H9 (cell line): Measurements from ENCODE around the gene CACNA2D4. TPM values are rescaled to one million over a fixed set of nuclear protein-coding genes. Genes with fewer than 3 reads are reported as not detected.

Source experiments
- DNase-seq: peaks from one replicate; pipeline ENCODE4 v3.0.0-alpha.2; 2017
- H2AFZ ChIP-seq: one replicate; pipeline ENCODE4 v1.6.1; 2013; ENCODE audit warnings: mild to moderate bottlenecking, low read length, control low read depth, moderate library complexity
- H2AK5ac ChIP-seq: 2 replicates; pipeline ENCODE4 v1.6.1; 2013; ENCODE audit warnings: low read length, control low read depth, mixed read lengths; ENCODE audit not compliant: insufficient read length
- H2BK120ac ChIP-seq: one replicate; pipeline ENCODE4 v1.6.1; 2013; ENCODE audit warnings: low read depth, mild to moderate bottlenecking, low read length, control low read depth, inconsistent platforms; ENCODE audit not compliant: poor library complexity, severe bottlenecking
- H2BK12ac ChIP-seq: 2 replicates; pipeline ENCODE4 v1.6.1; 2013; ENCODE audit warnings: low read length, control low read depth, mixed read lengths, low read depth; ENCODE audit not compliant: insufficient read length
- H2BK15ac ChIP-seq: 2 replicates; pipeline ENCODE4 v1.6.1; 2013; ENCODE audit warnings: low read depth, low read length, control low read depth
- H2BK20ac ChIP-seq: one replicate; pipeline ENCODE4 v1.6.1; 2013; ENCODE audit warnings: low read depth, mild to moderate bottlenecking, low read length, control low read depth, inconsistent platforms; ENCODE audit not compliant: poor library complexity, severe bottlenecking
- H2BK5ac ChIP-seq: 2 replicates; pipeline ENCODE4 v1.6.1; 2013; ENCODE audit warnings: low read length, control low read depth, mixed read lengths; ENCODE audit not compliant: insufficient read length
- H3K14ac ChIP-seq: 2 replicates; pipeline ENCODE4 v1.6.1; 2013; ENCODE audit warnings: low read length, control low read depth; ENCODE audit not compliant: insufficient read depth
- H3K18ac ChIP-seq: 2 replicates; pipeline ENCODE4 v1.6.1; 2013; ENCODE audit warnings: low read depth, mild to moderate bottlenecking, mixed read lengths, low read length, control low read depth; ENCODE audit not compliant: insufficient read length
- H3K23ac ChIP-seq: 2 replicates; pipeline ENCODE4 v1.6.1; 2013; ENCODE audit warnings: low read length, control low read depth, mixed read lengths, low read depth; ENCODE audit not compliant: insufficient read length
- H3K23me2 ChIP-seq: 2 replicates; pipeline ENCODE4 v1.6.1; 2013; ENCODE audit warnings: low read depth, mild to moderate bottlenecking, mixed read lengths, low read length, control low read depth; ENCODE audit not compliant: insufficient read length, poor library complexity, severe bottlenecking
- H3K27ac ChIP-seq: 2 replicates; pipeline ENCODE4 v1.5.1; 2013; ENCODE audit warnings: low read length, control low read depth, mixed read lengths, low read depth; ENCODE audit not compliant: insufficient read length
- H3K27me3 ChIP-seq: 2 replicates; pipeline ENCODE4 v1.6.1; 2013; ENCODE audit warnings: low read length, control low read depth, inconsistent platforms; ENCODE audit not compliant: insufficient read depth
- H3K4ac ChIP-seq: 2 replicates; pipeline ENCODE4 v1.6.1; 2013; ENCODE audit warnings: low read depth, mild to moderate bottlenecking, control low read depth, inconsistent platforms, low read length, moderate library complexity
- H3K4me1 ChIP-seq: 2 replicates; pipeline ENCODE4 v1.6.1; 2013; ENCODE audit warnings: low read length, control low read depth, inconsistent platforms; ENCODE audit not compliant: insufficient read depth
- H3K4me2 ChIP-seq: 2 replicates; pipeline ENCODE4 v1.6.1; 2013; ENCODE audit warnings: low read length, control low read depth, mixed read lengths; ENCODE audit not compliant: insufficient read length, insufficient read depth
- H3K56ac ChIP-seq: 2 replicates; pipeline ENCODE4 v1.6.1; 2013; ENCODE audit warnings: low read depth, mild to moderate bottlenecking, mixed read lengths, low read length, control low read depth; ENCODE audit not compliant: insufficient read length
- H3K79me1 ChIP-seq: 2 replicates; pipeline ENCODE4 v1.6.1; 2013; ENCODE audit warnings: low read depth, mild to moderate bottlenecking, moderate library complexity, low read length, control low read depth, inconsistent platforms; ENCODE audit not compliant: insufficient read depth, poor library complexity, severe bottlenecking
- H3K79me2 ChIP-seq: 2 replicates; pipeline ENCODE4 v1.6.1; 2013; ENCODE audit warnings: low read length, control low read depth, inconsistent platforms; ENCODE audit not compliant: insufficient read depth
- H3K9ac ChIP-seq: 2 replicates; pipeline ENCODE4 v1.6.1; 2013; ENCODE audit warnings: low read length, control low read depth, mixed read lengths; ENCODE audit not compliant: insufficient read length; ENCODE audit errors: extremely low read depth
- H3K9me3 ChIP-seq: one replicate; pipeline ENCODE4 v1.6.1; 2013; ENCODE audit warnings: low read depth, low read length, inconsistent platforms; ENCODE audit not compliant: control insufficient read depth
- H3T11ph ChIP-seq: one replicate; pipeline ENCODE4 v1.6.1; 2013; ENCODE audit warnings: mild to moderate bottlenecking, low read length, control low read depth, inconsistent platforms
- H4K20me1 ChIP-seq: one replicate; pipeline ENCODE4 v1.6.1; 2013; ENCODE audit not compliant: control insufficient read depth, insufficient read length, insufficient read depth
- H4K5ac ChIP-seq: 2 replicates; pipeline ENCODE4 v1.6.1; 2013; ENCODE audit warnings: low read depth, mild to moderate bottlenecking, mixed read lengths, low read length, control low read depth; ENCODE audit not compliant: insufficient read length
- H4K8ac ChIP-seq: replicated peaks from 2 replicates; pipeline ENCODE4 v1.6.1; 2013; ENCODE audit warnings: low read length, control low read depth, mixed read lengths, low read depth; ENCODE audit not compliant: insufficient read length
- H4K91ac ChIP-seq: 2 replicates; pipeline ENCODE4 v1.6.1; 2013; ENCODE audit warnings: low read depth, mild to moderate bottlenecking, moderate library complexity, mixed read lengths, low read length, control low read depth; ENCODE audit not compliant: insufficient read length
- H3K27ac Mint-ChIP-seq, 3 experiments: 2 replicates in 2 of 3; 3 replicates in 1 of 3; pipeline ENCODE4 v1.8.0; 2020 to 2021; ENCODE audit warnings: mixed read lengths in 3 of 3, mild to moderate bottlenecking in 1 of 3, moderate library complexity in 1 of 3
- H3K27me3 Mint-ChIP-seq: 2 replicates; pipeline ENCODE4 v1.8.0; 2021; ENCODE audit warnings: low read depth, mild to moderate bottlenecking, moderate library complexity, mixed read lengths
- H3K36me3 Mint-ChIP-seq, 3 experiments: 2 replicates in 2 of 3; 3 replicates in 1 of 3; pipeline ENCODE4 v1.8.0; 2020 to 2021; ENCODE audit warnings: low read depth in 3 of 3, mixed read lengths in 3 of 3; ENCODE audit not compliant: insufficient read depth in 1 of 3
- H3K4me1 Mint-ChIP-seq, 2 experiments: 2 replicates each; pipeline ENCODE4 v1.8.0; 2020; ENCODE audit warnings: mixed read lengths in 2 of 2
- H3K4me3 Mint-ChIP-seq, 2 experiments: 2 replicates in 1 of 2; 3 replicates in 1 of 2; pipeline ENCODE4 v1.8.0; 2020 to 2021; ENCODE audit warnings: mild to moderate bottlenecking in 2 of 2, mixed read lengths in 2 of 2, moderate library complexity in 1 of 2
- H3K9me3 Mint-ChIP-seq, 2 experiments: 2 replicates in 1 of 2; 3 replicates in 1 of 2; pipeline ENCODE4 v1.8.0; 2020; ENCODE audit warnings: mild to moderate bottlenecking in 2 of 2, mixed read lengths in 2 of 2, moderate library complexity in 1 of 2
- CTCF ChIP-seq: fragments of 200-600 bp; sonication (generic); conservative IDR thresholded peaks from 3 replicates; pipeline ENCODE4 v1.8.0; 2021; ENCODE audit warnings: antibody characterized with exemption, mild to moderate bottlenecking
- WGBS: extraction: QIAGEN DNeasy Blood & Tissue Kit; methylation state at CpG from one replicate; pipeline ENCODE4 v1.1.7; 2013; ENCODE audit warnings: missing lambda C conversion rate, low lambda C conversion rate, mixed read lengths; ENCODE audit not compliant: insufficient read length; ENCODE audit errors: extremely low coverage; 5-methylcytosine and 5-hydroxymethylcytosine counted together
- total RNA-seq: library from RNA; stranded (reverse); gene quantifications from 2 replicates; pipeline ENCODE4 v1.2.1, GENCODE V29; 2021

The CACNA2D4 gene
- total RNA-seq, 1 experiment from 2014 or later, result 0.79 TPM

- H3K27ac Mint-ChIP-seq, result no peak overlapping the region
- H3K27me3 ChIP-seq, result no peaks in the 10 kb centered on the region
- no peak for DNase-seq
- no peak overlapping the region for H2AFZ ChIP-seq
- H4K8ac ChIP-seq, result no peak overlapping the region
- no peaks in the 10 kb centered on the region for H4K20me1 ChIP-seq
- no peak overlapping the region for H3K4ac ChIP-seq
- H3K27ac ChIP-seq, result no peak overlapping the region
- H3K23ac ChIP-seq, result no peak overlapping the region
- H2BK15ac ChIP-seq, result no peak overlapping the region
- no peak overlapping the region for H3K4me2 ChIP-seq
- H3K18ac ChIP-seq, result no peak overlapping the region
- H2BK5ac ChIP-seq, result no peak overlapping the region
- H3K79me2 ChIP-seq, result no peaks in the 10 kb centered on the region
- no peak overlapping the region for H2BK20ac ChIP-seq
- no peak overlapping the region for H4K5ac ChIP-seq
- no peak overlapping the region for H2BK120ac ChIP-seq
- H3K9me3 Mint-ChIP-seq, result no peaks in the 10 kb centered on the region; a peak in 1 of 5 replicates
- H2BK12ac ChIP-seq, result no peak overlapping the region
- H3K9ac ChIP-seq, result no peak overlapping the region
- no peaks in the 10 kb centered on the region for H3K79me1 ChIP-seq
- H3K36me3 Mint-ChIP-seq, result no peaks in the 10 kb centered on the region
- no peak overlapping the region for H3T11ph ChIP-seq
- H3K4me1 ChIP-seq, result no peaks in the 10 kb centered on the region
- H3K56ac ChIP-seq, result no peak overlapping the region
- no peaks in the 10 kb centered on the region for H3K9me3 ChIP-seq
- peaks cover 7 to 38% of the 10 kb centered on the region in 2 experiments for H3K4me1 Mint-ChIP-seq
- no peaks in the 10 kb centered on the region for H3K23me2 ChIP-seq
- no CpG with 5 or more reads among the region's 3 CpGs for WGBS
- H3K27me3 Mint-ChIP-seq, result peaks cover 40% of the 10 kb centered on the region
- no peak for TF ChIP-seq CTCF
- no peak overlapping the region for H3K14ac ChIP-seq
- H2AK5ac ChIP-seq, result no peak overlapping the region
- H3K4me3 Mint-ChIP-seq, result no peak overlapping the region
- H4K91ac ChIP-seq, result no peak overlapping the region
Observed at GRCh38 chr12:1830401-1830845, 88.0 kb downstream of the CACNA2D4 start.
